Esophagus muscularis mucosa (tissue), 4 donors: Measurements from ENCODE around the gene CENPS. TPM values are rescaled to one million over a fixed set of nuclear protein-coding genes. Genes with fewer than 3 reads are reported as not detected.

Source experiments
- DNase-seq: peaks from one replicate; pipeline ENCODE4 v3.0.0-alpha.2; 2017; ENCODE audit errors: extremely low spot score
- H3K27ac ChIP-seq, 4 donors: fragments of 200-600 bp; sonication (generic); replicated peaks in 1 of 4; 1 replicate in 3 of 4; 2 replicates in 1 of 4; pipeline ENCODE4 v1.5.1; 2016 to 2019; ENCODE audit warnings: mild to moderate bottlenecking in 1 of 4
- H3K27me3 ChIP-seq, 4 donors: fragments of 200-600 bp; sonication (generic); one replicate each; pipeline versions ENCODE4 v1.5.1 to v1.6.0; 2016 to 2019
- H3K36me3 ChIP-seq, 4 donors: fragments of 200-600 bp; sonication (generic); one replicate each; pipeline ENCODE4 v1.5.1; 2016 to 2019
- H3K4me1 ChIP-seq, 4 donors: fragments of 200-600 bp; sonication (generic); one replicate each; pipeline ENCODE4 v1.5.1; 2016 to 2019
- H3K4me3 ChIP-seq, 4 donors: fragments of 200-600 bp; sonication (generic); 1 replicate in 2 of 4; 2 replicates in 2 of 4; pipeline ENCODE4 v1.5.1; 2016 to 2019; ENCODE audit warnings: mild to moderate bottlenecking in 4 of 4, moderate library complexity in 1 of 4
- H3K9me3 ChIP-seq, 4 donors: fragments of 200-600 bp; sonication (generic); 1 replicate in 3 of 4; 2 replicates in 1 of 4; pipeline ENCODE4 v1.5.1; 2016 to 2019
- EP300 ChIP-seq: sonication (generic); formaldehyde crosslinking; IDR thresholded peaks from one replicate; pipeline ENCODE4 v1.6.1; 2017; ENCODE audit warnings: antibody characterized with exemption
- POLR2A ChIP-seq: fragments of 450-650 bp; IDR thresholded peaks from one replicate; pipeline ENCODE4 v1.6.1; 2017; ENCODE audit warnings: antibody characterized with exemption, moderate library complexity, mild to moderate bottlenecking, low read depth
- POLR2AphosphoS5 ChIP-seq, 2 donors: sonication (generic); formaldehyde crosslinking; IDR thresholded peaks; one replicate each; pipeline ENCODE4 v1.6.1; 2017; ENCODE audit warnings: antibody characterized with exemption in 2 of 2
- WGBS: methylation state at CpG from one replicate; pipeline ENCODE4 v1.1.5; 2018; 5-methylcytosine and 5-hydroxymethylcytosine counted together
- intact Hi-C: fragments of 100-400 bp; cut with DNase I; formaldehyde crosslinking; loops from one replicate; pipeline ENCODE4 v1.15.1; 2023
- total RNA-seq, 4 donors: library from RNA; depleted of rRNA; stranded (reverse); fragments of >200 nt; gene quantifications; one replicate each; pipeline versions ENCODE4 v1.1.0 to v1.2.1, GENCODE V29; 2016
- TF ChIP-seq, protein P1 (sequence below), 3 experiments: fragments of 200-600 bp in 2 of 3; fragments of 450-650 bp in 1 of 3; sonication (generic) in 2 of 3; IDR thresholded peaks; one replicate each; pipeline ENCODE4 v1.5.1; 2017 to 2019; ENCODE audit warnings: antibody characterized with exemption in 3 of 3, mild to moderate bottlenecking in 2 of 3, moderate library complexity in 1 of 3

The CENPS gene
- total RNA-seq, 4 donors from 2014 or later: 4.0 to 13.3 (median 6.1) TPM

DNA sequence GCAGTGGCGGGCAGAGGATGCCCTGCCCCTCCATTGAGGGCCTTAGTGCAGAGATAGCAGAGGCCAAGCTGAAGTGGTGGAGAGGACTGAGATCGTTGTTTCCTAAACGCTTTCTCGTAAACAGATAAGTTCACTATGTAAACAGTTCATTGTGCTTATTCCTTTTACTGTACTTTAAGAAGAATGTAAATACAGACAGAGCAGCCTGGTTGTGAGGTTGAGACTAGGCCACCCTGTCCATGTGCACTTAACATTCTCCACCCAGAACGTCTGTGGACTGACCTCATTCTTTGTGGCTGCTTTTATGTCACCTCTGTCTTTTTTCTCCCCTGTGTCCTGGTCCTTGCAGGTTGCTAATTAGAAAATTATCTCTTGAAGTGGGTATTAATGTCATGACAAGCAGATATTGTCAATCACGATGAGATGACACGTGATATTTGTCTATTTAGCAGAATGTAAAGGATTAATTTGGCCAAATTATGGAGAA, 8.5 kb downstream of the CENPS start:
- Histone ChIP-seq H3K4me3 (no peak overlapping the region), H3K36me3 (peaks cover 6 to 11% (median 8%) of the 10 kb centered on the region in 4 donors), H3K27ac (no peak overlapping the region), H3K27me3 (no peaks in the 10 kb centered on the region), H3K9me3 (no peaks in the 10 kb centered on the region), H3K4me1 (no peaks in the 10 kb centered on the region)
- WGBS: 76% methylated on average over 7 of the region's 7 CpGs
- intact Hi-C loops: no loop called here
- TF ChIP-seq POLR2A (no peak), POLR2AphosphoS5 (IDR thresholded peaks at IDR 0.05) (no peak), EP300 (no peak)
- TF ChIP-seq, protein P1, sequence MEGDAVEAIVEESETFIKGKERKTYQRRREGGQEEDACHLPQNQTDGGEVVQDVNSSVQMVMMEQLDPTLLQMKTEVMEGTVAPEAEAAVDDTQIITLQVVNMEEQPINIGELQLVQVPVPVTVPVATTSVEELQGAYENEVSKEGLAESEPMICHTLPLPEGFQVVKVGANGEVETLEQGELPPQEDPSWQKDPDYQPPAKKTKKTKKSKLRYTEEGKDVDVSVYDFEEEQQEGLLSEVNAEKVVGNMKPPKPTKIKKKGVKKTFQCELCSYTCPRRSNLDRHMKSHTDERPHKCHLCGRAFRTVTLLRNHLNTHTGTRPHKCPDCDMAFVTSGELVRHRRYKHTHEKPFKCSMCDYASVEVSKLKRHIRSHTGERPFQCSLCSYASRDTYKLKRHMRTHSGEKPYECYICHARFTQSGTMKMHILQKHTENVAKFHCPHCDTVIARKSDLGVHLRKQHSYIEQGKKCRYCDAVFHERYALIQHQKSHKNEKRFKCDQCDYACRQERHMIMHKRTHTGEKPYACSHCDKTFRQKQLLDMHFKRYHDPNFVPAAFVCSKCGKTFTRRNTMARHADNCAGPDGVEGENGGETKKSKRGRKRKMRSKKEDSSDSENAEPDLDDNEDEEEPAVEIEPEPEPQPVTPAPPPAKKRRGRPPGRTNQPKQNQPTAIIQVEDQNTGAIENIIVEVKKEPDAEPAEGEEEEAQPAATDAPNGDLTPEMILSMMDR (IDR thresholded peaks at IDR 0.05): no peak
- DNase-seq: no peak

DNA sequence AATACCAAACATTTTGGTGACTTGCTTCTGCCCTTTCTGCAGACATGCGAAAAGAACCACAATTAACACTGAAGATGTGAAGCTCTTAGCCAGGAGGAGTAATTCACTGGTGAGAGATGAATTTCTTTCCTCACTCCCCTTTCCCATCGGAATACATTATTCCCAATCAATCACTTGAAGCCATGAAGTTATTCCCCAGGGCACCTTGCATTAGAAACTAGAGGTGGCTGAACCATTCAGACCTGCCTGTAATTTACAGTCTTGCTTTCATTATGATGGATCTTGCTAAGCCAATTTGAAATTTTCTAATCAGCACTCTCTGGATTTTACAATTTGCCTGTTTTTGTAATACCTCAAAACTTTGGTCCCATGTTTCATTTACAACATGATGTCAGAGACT, 10.1 kb downstream of the CENPS start:
- WGBS: 98% methylated on average over 2 of the region's 2 CpGs
- Histone ChIP-seq H3K4me1 (no peaks in the 10 kb centered on the region), H3K27me3 (no peaks in the 10 kb centered on the region), H3K4me3 (no peak overlapping the region), H3K27ac (no peak overlapping the region), H3K36me3 (peaks cover 4 to 22% (median 13%) of the 10 kb centered on the region in 4 donors), H3K9me3 (no peaks in the 10 kb centered on the region)
- intact Hi-C loops: no loop called here
- TF ChIP-seq, protein P1 (IDR thresholded peaks at IDR 0.05): no peak
- no peak for TF ChIP-seq POLR2AphosphoS5 (IDR thresholded peaks at IDR 0.05)
- TF ChIP-seq EP300: no peak
- TF ChIP-seq POLR2A: no peak
- DNase-seq: no peak

DNA sequence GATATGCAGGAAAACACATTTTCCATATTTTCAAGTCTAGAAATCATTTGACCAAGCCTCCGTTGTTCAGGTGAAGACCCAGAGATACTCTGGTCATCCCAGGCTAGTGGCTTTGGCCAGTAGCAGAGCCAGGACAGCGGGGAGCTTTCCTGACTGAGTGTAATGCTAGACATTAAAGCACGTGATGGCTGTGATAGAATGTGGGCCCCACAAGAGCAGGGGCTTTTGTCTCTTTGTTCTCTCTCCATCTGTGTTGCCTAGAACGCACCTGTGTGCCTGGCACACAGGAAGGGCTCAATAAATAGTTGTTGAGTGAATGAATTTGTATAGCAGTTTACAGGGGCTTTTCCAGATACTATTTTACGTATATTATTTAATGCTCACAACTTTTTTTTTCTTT, 10.6 kb downstream of the CENPS start:
- intact Hi-C loops: no loop called here
- no peaks in the 10 kb centered on the region for H3K27me3 ChIP-seq
- no peaks in the 10 kb centered on the region for H3K9me3 ChIP-seq
- no peak for DNase-seq
- 89% methylated on average over 5 of the region's 5 CpGs for WGBS
- H3K36me3 ChIP-seq: peaks cover 4 to 24% (median 13%) of the 10 kb centered on the region in 4 donors
- no peak overlapping the region for H3K4me3 ChIP-seq
- no peak overlapping the region for H3K27ac ChIP-seq
- no peaks in the 10 kb centered on the region for H3K4me1 ChIP-seq
- TF ChIP-seq POLR2AphosphoS5 (IDR thresholded peaks at IDR 0.05) (no peak), POLR2A (no peak), EP300 (no peak)
- TF ChIP-seq, protein P1 (IDR thresholded peaks at IDR 0.05): no peak

DNA sequence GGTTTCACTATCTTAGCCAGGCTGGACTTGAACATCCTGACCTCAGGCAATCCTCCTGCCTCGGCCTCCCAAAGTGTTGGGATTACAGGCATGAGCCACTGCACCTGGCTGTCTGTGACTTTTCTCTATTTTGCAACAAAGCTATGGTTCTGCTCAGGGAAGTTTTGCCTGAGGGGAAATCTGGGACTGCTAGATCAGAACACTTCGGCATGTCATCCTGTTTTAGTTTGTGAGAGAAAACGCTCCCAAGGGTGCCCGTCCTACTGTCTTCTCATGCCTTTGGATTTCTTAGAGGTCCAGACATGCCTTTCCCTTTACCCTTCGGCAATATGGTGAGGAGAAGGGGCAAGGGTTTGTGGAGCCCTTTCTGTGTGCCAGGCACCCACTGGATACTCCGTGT, 14.0 kb downstream of the CENPS start:
- H3K4me3 ChIP-seq: no peak overlapping the region
- H3K36me3 ChIP-seq: peaks cover 4 to 25% (median 12%) of the 10 kb centered on the region in 4 donors
- no peak overlapping the region for H3K27ac ChIP-seq
- intact Hi-C loops: no loop called here
- no peak for TF ChIP-seq EP300
- 96% methylated on average over 6 of the region's 6 CpGs for WGBS
- no peak for DNase-seq
- H3K27me3 ChIP-seq: no peaks in the 10 kb centered on the region
- no peaks in the 10 kb centered on the region for H3K9me3 ChIP-seq
- no peaks in the 10 kb centered on the region for H3K4me1 ChIP-seq

DNA sequence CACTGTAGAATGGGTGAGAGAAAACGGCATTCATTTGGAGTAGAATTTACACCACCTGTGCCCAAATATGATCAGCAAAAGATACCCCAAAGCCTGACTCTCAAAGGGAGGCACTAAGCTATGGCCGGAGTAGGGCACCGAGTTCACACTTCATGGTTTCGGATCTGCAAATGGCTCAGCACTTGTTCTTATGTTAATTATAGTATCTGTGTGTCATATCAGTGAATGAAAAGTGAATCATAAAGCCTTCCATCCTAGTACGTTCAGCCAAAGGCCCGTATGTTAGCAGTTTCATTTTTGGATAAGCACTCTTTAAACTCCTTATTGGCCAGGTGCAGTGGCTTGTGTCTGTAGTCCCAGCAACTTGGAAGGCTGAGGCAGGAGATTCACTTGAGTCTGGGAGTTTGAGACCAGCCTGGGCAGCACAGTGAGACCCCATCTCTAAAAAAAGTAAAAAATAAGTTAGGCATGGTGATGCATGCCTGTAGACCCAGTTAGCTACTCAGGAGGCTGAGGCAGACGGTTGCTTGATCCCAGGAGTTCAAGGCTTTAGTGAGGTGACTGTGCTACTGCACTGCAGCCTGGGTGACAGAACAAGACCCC, 14.7 kb downstream of the CENPS start:
- no peak for TF ChIP-seq POLR2AphosphoS5 (IDR thresholded peaks at IDR 0.05)
- TF ChIP-seq, protein P1 (IDR thresholded peaks at IDR 0.05): no peak
- TF ChIP-seq POLR2A: no peak
- no peak for TF ChIP-seq EP300
- intact Hi-C loops: no loop called here
- no peak for DNase-seq
- 90% methylated on average over 7 of the region's 7 CpGs for WGBS
- H3K9me3 ChIP-seq: no peaks in the 10 kb centered on the region
- no peak overlapping the region for H3K4me3 ChIP-seq
- H3K36me3 ChIP-seq: peaks cover 4 to 25% (median 8%) of the 10 kb centered on the region in 4 donors
- no peak overlapping the region for H3K27ac ChIP-seq
- peaks cover 0 to 2% (median under 1%) of the 10 kb centered on the region in 4 donors for H3K4me1 ChIP-seq
- no peaks in the 10 kb centered on the region for H3K27me3 ChIP-seq
